GM19025 (cell line): Measurements from ENCODE around the gene ADGRL3.
"Not testable (repeated sequence)": the region's sequence is repeated elsewhere in the genome, so short reads cannot be mapped to it uniquely, and the experiment has no call there.

Experiments
- ATAC-seq: cut with Tn5 transposase; IDR thresholded peaks from one replicate; pipeline ENCODE4 v1.9.1; 2021; ENCODE audit warnings: mild to moderate bottlenecking, low read depth, moderate library complexity; ENCODE audit not compliant: unreplicated experiment

The ADGRL3 gene

DNA sequence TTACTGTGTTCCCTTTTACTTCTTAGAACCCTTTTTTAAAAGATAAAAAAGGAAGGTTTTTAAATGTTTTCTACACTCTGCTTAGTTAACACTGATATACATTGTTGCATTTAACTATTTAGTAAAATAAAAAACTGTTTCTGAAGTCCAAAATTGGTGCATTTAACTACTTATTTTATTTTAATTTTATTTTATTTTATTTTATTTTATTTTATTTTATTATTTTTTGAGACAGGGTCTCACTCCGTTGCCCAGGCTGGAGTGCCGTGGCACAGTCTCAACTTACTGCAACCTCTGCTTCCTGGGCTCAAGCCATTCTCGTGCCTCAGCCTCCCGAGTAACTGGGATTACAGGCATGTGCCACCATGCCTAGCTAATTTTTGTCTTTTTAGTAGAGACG is 652.0 kb downstream of the ADGRL3 start:
- ATAC-seq = not testable (repeated sequence)

DNA sequence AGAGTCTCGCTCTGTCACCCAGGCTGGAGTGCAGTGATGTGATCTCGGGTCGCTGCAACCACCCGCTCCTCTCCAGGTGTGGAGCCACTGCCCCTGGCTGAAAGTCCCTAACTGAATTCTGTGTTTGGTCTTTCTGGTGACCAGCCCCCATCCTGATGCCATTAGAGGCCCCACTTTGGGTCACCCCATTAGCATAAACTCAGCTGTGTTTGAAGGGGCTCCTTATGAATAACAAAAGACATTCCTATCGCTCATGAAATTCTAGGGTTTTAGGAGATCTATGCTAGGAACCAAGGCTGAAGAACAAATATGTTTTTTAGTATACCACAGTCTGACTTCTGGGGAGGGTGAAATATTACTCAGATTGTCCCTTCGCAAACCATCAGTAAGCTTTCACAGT is 652.9 kb downstream of the ADGRL3 start:
- ATAC-seq = no peak

DNA sequence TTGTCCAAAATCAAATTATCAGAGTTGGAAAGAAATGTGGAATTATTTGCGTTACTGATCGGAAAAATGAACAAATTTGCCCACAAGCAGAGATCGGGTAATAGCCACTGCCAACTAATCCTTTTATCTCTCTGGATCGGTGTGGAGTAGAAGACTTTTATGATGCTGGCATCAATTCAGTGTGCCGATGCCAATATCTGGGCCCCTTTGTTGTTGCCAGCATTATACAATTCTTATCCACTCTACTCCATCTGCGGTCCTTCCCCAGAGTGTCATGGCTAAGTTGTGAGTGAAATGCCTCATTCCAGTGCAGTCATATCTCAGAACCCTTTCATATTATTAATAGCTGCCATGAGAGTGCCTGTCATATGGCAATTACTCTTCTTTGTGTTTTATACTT is 660.2 kb downstream of the ADGRL3 start:
- no peak for ATAC-seq

DNA sequence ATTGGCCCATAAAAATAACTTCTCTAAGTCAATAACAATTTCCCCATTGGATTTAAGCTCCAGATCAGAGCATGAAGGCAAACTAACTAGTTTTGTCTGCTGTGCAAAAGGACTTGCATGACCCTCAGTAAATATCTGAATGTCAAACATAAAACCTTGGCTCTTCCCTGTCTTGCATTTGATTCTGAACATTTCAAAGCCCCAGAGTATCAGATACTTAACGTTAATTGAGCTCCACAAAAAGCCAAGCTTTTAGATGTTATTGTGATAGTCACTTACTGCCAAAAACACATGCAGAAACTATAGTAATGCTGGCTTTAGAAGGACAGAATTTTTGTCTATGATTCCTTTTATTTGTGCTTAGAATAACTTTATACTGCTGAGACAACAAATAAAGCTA is 664.2 kb downstream of the ADGRL3 start:
- ATAC-seq = no peak

DNA sequence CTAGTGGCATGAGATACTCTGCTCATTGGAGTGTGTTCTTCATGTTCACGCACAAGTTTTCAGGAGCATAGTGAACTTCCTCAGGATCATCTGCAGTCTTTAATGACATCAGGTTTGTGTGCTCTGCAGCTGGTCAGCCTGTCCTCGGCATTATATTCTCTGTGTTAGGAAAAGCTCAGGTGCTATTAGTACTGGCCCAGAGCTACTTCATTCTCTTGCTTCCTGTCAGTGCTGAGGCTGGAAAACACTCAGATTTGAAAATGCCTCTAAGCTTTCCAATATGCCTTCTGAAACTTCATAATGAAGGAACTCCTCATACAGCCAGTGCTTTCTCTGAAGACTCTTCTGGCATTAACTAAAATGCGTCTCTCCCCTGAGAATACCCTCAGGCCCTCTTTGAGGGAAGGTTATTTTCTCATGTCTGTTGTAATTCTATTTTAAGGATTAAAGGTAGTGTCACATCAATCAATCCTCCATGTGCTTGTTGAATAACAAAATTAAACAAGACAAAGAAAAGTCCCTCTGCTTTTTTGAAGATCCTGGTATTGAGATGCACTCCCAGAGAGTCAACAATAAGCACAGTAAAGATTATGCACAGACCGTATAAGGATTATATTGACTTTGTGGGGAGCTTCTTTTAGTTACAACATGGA is 666.4 kb downstream of the ADGRL3 start:
- ATAC-seq = no peak

DNA sequence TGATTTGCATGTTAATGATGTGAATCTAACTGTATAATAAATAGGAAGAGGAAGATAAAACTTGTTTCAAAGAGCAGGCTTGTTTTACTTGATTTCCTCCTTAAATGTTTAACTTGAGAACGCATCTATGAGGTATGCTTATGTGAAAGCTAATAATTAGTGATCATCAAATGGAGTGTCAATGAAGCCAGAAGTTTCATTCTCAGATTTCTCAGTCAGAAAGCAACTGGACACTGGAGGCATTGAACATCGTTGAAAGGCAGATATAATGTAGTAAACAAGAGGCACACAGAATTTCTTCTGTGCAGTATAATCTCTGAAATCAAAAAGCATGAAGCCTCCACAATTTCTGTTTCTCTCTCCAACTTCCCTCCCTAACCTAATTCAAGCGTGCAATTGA is 672.9 kb downstream of the ADGRL3 start:
- no peak for ATAC-seq

DNA sequence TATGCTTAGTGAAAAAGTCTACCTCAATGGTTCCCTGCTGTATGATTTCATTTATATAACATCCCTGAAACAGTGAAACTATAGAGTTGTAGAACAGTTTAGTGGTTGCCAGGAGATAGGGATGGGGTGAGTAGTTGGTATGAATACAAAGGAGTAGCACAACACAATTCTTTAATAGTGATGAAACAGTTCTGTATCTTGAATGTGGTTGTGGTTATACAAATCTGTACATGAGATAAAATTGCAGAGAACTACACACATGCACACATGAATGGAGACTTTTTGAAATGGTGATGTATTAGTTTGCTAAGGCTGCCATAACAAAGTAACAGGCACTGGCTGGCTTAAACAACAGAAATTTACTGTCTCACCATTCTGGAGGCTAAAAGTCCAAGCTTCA is 677.1 kb downstream of the ADGRL3 start:
- ATAC-seq = no peak

DNA sequence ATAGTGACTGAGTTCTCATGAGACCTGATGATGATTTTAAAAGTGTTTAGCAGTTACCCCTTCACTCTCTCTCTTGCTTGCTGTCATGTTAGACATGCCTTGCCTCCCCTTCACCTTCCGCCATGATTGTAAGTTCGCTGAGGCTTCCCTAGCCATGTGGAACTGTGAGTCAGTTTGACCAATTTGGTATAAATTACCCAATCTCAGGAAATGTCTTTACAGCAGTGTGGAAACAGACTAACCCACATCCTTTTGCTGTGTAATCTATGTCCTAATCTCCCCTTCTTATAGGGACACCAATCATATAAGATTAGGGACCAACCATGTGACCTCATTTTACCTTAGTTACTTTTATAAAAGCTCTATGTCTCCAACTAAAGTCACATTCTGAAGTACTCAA is 677.8 kb downstream of the ADGRL3 start:
- ATAC-seq = no peak

DNA sequence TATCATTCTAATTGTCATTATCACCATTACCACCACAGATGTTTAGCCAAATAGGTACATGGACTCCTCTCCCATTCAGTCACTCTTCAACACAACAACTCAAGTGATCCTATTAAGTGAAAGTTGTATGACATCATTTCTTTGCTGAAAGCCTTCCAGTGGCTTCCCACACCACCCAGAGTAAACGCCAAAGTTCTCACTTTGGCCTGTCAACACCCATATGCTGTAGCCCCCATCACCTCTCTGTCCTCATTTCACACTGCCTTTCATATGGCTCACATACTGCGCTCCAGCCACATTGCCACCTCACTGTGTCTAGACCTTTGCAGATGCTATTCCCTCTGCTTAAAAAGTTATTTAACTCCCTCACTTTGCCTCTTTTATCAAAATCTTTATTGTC is 682.3 kb downstream of the ADGRL3 start:
- no peak for ATAC-seq

DNA sequence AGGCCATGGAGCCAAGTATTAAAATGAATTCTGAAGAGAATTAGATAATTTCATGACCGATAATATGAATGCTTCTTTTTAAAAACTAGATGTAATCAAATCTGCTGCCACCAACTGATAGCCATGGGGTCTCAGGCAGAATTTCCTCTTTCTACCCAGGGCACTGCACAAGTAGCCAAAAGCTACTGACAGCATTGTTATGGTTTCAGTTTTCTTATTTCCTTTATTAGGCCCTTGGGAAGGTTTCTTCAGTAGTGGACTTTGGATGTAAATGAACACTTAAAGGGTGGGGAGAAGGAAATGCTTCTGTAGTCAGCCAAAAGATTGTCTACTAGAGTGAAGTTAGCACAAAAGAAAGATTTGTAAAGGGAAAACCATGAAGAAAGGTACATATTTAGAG is 686.0 kb downstream of the ADGRL3 start:
- ATAC-seq = no peak

DNA sequence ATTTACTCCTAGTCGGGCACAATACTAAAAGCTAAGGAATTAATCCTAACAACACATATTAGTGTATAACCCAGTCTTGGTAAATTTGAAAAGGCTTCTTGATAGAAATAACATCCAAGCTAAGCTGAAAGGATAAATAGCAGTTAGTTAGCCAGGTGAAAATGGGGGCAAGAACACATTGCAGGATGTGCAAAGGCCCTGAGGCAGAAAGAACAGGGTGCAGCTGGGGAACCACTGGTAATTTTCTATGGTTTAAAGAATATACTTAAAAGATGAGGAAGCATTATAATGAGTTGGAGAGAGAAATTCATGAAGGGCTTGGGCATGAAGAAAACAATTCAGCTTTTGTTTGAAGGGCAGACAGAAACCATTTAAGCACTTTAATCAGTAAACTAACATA is 689.0 kb downstream of the ADGRL3 start:
- no peak for ATAC-seq

DNA sequence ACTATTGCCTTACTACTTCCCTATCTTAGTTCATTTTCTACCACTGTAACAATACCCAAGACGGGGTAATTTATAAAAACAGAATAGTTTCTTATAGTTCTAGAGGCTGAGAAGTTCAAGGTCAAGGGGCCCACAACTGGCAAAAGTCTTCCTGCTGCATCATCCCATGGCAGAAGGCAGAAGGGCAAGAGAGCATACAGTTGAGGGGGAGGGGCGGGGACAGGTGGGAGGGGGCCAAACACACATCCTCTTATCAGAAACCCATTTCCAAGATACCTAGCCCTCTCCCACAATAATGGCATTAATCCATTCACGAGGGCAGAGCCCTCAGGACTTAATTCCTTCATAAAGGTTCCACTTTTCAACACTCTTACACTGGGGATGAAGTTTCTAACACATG is 690.2 kb downstream of the ADGRL3 start:
- no peak for ATAC-seq

DNA sequence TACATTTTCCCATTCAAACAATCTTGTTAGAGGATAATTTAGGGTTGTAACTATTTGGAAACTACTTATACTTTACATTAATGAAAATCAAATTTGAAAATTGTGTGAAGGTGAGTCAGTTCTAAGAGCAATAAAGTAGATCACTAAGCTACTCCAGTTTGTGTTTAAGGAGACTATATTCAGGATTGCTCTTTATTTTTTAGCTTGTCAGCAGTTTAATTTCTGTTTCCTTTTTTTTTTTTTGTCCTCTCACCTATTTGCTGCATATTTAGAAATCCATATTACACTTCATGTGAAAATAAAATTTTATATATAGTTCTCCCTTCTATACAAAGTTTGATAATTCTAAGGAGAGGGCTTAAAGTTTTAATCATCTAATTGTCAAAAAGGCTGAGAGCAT is 691.8 kb downstream of the ADGRL3 start:
- no peak for ATAC-seq

DNA sequence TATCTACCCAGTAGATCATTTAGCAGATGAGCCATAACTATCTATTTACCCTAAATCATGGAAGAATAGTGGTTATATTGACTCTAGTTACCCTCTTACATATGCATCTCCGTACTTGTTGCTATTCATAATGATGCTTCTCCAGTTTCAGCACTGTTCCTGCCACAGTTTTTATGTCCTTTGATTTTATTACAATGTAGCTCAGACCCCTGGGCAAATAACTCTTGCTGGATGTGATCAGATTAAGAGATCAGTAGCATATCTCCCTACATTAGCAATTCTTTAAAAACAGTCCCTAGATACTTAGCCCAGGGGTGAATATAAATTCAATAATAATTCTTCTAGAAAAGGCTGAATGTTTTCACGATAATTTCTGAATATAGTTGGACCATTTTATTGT is 696.5 kb downstream of the ADGRL3 start:
- no peak for ATAC-seq

DNA sequence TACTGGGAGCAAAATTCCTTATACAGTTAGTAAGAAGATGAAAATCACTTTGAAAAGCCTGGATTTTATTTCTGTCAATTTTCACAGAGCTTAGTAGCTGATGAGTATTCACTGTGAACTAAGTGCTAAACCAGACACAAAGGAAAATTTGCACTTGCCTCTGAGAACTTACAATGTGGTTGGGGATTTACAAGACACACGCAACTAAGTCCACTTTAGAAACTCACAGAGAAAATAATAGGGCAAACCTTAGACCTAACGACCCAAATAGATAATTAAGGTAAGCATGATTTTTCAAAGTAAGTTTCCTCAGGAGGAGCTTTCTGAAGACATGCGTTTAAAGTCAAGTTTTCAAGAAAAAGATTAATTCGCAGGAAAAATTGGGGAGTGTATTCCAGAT is 708.9 kb downstream of the ADGRL3 start:
- ATAC-seq = no peak

DNA sequence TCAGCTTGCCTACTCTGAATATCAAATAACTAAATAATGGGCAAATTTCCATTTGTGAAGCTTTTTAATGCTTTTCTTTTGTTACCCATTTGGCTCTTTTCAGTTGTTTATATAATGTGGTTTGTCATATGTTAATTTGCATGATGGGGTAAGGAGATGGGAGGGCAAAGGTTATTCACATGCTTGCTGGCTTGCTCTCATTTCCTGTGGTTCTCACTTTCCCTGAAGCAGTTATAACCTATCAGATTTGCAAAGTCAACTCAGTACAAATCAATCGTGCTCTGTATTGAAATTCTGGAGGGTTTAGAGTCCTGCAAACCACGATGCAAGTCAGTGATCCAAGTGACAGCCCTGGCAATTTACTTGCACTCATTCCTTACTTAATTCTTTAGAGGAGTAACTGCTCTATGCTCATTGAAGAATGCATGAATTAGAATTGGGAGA is 711.2 kb downstream of the ADGRL3 start:
- no peak for ATAC-seq

DNA sequence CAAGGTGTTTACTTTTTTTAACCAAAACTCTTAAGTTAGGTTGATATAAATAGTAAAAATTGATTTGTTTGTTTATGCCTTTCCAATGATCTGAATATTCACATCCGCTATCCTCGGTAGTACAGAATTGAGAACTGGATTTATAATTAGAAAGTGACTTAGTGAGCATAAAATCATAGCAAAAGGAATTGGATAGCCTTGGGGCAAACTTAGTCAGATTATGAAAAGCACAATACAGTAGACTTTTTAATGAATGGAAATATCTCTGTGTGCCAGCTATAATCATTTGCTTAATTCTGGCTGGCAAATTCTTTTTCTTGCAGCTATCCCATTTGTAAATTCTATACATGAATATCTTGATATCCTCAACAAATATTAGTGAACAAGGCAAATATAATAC is 713.5 kb downstream of the ADGRL3 start:
- no peak for ATAC-seq

DNA sequence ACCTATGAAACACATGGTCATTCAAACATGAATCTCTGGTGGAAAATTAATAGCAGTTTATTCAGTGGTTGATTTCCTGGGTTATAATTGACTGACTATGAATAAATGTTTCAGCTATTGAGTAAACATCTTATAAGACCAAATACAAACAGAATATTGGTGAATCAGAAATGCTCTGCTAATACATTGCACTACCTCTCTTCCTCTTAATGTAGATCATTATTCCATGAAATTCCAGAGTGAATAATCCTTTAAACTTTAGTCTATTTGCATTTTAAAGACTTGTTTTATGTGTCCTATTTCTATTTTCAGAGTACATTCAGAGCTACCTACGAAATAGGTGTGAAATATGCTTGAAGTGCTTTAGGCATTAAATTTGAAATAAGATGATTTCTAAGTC is 715.4 kb downstream of the ADGRL3 start:
- no peak for ATAC-seq

DNA sequence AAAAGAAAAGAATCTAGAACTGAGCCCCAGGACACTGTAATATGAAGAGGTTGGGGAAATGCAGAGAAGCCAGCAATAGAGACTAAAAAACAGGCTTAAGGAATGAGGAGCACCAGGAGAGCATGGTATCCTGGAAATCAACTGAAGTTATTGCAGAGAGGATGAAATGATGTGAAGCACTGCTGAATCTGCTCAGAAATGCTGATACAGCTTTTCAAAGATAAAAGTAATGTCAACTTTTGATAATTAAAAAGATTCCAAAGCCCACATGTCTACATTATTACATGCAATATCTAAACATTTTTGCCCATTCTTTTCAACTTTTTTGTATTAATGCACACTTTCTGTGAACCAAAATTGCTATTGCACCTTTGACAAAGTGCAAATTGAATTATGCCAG is 718.4 kb downstream of the ADGRL3 start:
- ATAC-seq = no peak

DNA sequence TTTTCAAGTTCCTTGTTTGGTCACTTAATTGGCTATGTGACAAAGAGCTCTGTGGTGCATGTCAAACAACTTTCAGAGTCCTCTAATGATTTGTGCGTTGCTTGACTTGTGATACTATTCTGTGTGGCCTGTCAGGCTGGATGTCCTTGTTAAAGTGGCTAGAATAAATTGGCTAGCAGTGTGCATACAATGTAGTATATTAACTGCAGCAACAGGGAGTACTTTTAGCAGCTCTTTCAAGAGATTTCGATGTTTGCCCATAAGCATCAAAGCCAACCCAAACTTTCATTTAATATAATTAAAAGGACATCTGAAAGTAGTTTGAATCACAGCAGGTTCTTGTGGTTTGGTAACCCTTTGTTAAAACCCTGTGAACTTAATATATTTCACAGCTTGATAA is 718.9 kb downstream of the ADGRL3 start:
- ATAC-seq = no peak

DNA sequence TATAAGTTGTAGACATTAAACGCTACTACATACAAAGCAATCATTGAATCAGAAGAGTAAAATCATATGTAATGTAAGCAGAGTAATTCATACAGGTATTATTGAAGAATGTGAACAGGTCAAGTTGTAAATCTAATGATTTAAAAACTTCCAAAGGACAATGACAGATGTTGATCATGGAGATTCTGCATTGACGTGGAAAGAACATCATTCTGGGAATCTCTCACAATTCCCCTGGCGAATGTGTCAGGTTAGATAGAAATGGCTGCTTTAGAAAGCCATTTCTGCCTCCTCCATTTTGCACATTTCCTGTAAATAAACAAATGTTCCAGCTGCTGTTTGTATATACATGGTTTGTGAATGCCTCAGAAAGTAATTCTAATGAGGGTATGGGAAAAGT is 719.4 kb downstream of the ADGRL3 start:
- no peak for ATAC-seq

DNA sequence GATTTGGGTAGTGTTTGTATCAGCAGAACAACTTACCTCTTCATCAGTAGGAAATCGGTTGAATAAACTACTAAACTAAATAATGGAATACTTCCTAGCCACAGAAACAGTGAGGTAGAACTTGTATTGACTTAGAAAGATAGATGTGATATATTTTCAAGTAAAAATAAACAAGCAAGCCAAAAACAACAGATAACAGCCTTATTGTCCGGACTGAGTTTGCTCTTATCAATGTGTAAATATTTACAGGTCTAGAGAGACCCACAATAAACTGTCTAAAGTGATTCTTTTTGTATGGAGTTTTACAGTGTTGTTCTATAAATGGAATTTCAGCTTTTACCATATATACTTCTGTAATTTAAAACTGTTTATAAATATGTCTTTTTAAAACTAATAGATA is 721.8 kb downstream of the ADGRL3 start:
- no peak for ATAC-seq

DNA sequence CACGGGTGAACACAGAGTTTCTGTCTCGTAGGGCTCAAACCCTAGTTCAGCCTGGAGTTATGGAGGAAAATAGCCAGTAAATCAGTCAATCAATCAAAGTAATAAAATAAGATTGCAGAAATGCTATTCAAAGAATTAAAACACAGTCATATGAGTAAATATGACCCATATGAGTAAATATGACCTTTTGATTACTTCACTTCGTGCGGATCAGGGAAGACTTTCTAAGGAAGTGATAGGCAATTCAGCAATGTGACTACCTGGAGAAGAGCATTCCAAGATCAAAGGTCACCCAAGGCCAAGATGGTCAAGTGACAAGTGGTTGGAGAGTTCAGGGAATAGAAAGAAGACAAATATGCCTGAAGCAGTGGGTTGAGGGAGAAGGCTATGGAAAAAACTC is 722.6 kb downstream of the ADGRL3 start:
- ATAC-seq = no peak
